ENCODE data around the gene OSBPL6. TPM values are rescaled to one million over a fixed set of nuclear protein-coding genes. Genes with fewer than 3 reads are reported as not detected.

OSBPL6 gene
- total and polyA plus RNA-seq, 2 of the 13 experiments (the other 11 are each of a cell fraction or from before 2014, with no cell fraction given) = 0.03 to 0.11 TPM

DNA sequence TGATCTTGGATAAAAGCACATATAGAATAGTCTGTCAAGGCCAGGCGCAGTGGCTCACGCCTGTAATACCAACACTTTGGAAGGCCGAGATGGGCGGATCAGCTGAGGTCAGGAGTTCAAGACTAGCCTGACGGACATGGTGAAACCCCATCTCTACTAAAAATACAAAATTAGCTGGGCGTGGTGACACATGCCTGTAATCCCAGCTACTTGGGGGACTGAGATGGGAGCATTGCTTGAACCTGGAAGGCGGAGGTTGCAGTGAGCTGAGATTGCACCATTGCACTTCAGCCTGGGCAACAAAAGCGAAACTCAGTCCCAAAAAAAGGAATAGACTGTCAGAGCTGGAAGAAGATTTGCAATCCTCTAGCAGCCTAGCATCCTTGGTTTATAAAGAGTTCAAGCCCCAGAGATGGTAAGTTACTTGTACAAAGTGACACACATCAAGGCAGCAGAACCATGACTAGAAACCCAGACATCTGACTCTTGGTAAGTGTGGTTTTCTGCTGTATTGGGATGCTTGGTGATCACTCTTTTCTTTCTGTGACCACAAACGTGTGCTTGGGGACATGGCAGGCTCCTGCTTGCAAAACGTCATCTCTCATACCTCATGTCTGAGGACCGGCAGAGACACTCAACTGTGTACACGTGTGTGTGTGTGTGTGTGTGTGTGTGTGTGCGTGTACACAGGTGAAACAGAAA is 69.0 kb downstream of the OSBPL6 start:
- Histone ChIP-seq H3K9ac (ENCODE audit: insufficient read depth, low read depth, low read length) (no peak overlapping the region), H2AFZ (ENCODE audit: low read length) (no peak overlapping the region), H3K9me3 (ENCODE audit: low read length) (no peaks in the 10 kb centered on the region), H3K27me3 (ENCODE audit: control insufficient read depth in 1 of 2, insufficient read depth in 2 of 2, low read length in 2 of 2) (no peaks in the 10 kb centered on the region), H3K79me2 (ENCODE audit: insufficient read depth, low read length) (no peaks in the 10 kb centered on the region), H3K4me2 (ENCODE audit: low read depth, low read length) (no peak overlapping the region), H3K4me3 (replicated peaks in 1 of 3; ENCODE audit: insufficient read depth in 1 of 3, low read depth in 2 of 3, low read length in 3 of 3) (no peak overlapping the region), H4K20me1 (ENCODE audit: insufficient read depth, low read length) (no peaks in the 10 kb centered on the region), H3K4me1 (ENCODE audit: insufficient read depth, low read length) (no peaks in the 10 kb centered on the region), H3K27ac (ENCODE audit: extremely low read length, insufficient read depth, low read length) (no peak overlapping the region), H3K36me3 (replicated peaks in 1 of 2; ENCODE audit: control insufficient read depth in 1 of 2, insufficient read depth in 2 of 2, low read length in 2 of 2) (no peaks in the 10 kb centered on the region)
- ChIA-PET POLR2A (no interaction called here), CTCF (ENCODE audit: low intra/inter-chr PET ratio, low total read pairs) (no interaction called here)
- intact Hi-C loops (cut with micrococcal nuclease; ENCODE audit: unreplicated experiment) (no loop called here), in situ Hi-C loops (cut with HindIII; ENCODE audit: extremely low pct_ligation_motif_present, low pct_unique_long_range_greater_than_20kb) (no loop called here)
- DNase-seq (ENCODE audit: low spot score) = no peak
- ATAC-seq = no peak
- 40% methylated on average over 13 of the region's 13 CpGs for WGBS (ENCODE audit: low lambda C conversion rate)
- TF ChIP-seq CEBPB (IDR thresholded peaks at IDR 0.05; ENCODE audit: borderline replicate concordance, low read depth, low read length) (0 out of 2 replicates have a peak, but pooled peaks have one; percentile 12), ZNF879 (CRISPR knock-in tag; IDR thresholded peaks at IDR 0.05) (no peak), ZNF678 (CRISPR knock-in tag; IDR thresholded peaks at IDR 0.05) (no peak), ERF (CRISPR knock-in tag; IDR thresholded peaks at IDR 0.05) (no peak), ATM (IDR thresholded peaks at IDR 0.05; ENCODE audit: borderline replicate concordance) (no peak), LCORL (IDR thresholded peaks at IDR 0.05) (no peak), LCORL (CRISPR knock-in tag; IDR thresholded peaks at IDR 0.05) (no peak), MNT (IDR thresholded peaks at IDR 0.05) (0 out of 2 replicates have a peak, but pooled peaks have one; percentile 28), TBP (CRISPR knock-in tag; IDR thresholded peaks at IDR 0.05) (no peak), ZMYM3 (CRISPR knock-in tag; IDR thresholded peaks at IDR 0.05) (no peak), ZHX2 (IDR thresholded peaks at IDR 0.05; ENCODE audit: low read depth) (no peak), ZHX2 (CRISPR knock-in tag; IDR thresholded peaks at IDR 0.05; ENCODE audit: borderline replicate concordance) (no peak), FOXC1 (CRISPR knock-in tag; IDR thresholded peaks at IDR 0.05; ENCODE audit: borderline replicate concordance) (no peak), CREB1 (IDR thresholded peaks at IDR 0.05) (0 out of 2 replicates have a peak, but pooled peaks have one; percentile 10), CREB1 (CRISPR knock-in tag; IDR thresholded peaks at IDR 0.05) (no peak), ZBTB1 (CRISPR knock-in tag; IDR thresholded peaks at IDR 0.05; ENCODE audit: borderline replicate concordance) (no peak), NFE2 (CRISPR knock-in tag; IDR thresholded peaks at IDR 0.05) (no peak)
- no TSS peak for BruUV-seq (replicated peaks)
- FAIRE-seq = no peak
